NK-92 (cell line): Measurements from ENCODE around the gene PSMC3IP.

Experiments
- DNase-seq: peaks from one replicate; lab custom pipeline; 2025; ENCODE audit not compliant: unreplicated experiment; lab: John Stamatoyannopoulos, UW

The PSMC3IP gene

DNA sequence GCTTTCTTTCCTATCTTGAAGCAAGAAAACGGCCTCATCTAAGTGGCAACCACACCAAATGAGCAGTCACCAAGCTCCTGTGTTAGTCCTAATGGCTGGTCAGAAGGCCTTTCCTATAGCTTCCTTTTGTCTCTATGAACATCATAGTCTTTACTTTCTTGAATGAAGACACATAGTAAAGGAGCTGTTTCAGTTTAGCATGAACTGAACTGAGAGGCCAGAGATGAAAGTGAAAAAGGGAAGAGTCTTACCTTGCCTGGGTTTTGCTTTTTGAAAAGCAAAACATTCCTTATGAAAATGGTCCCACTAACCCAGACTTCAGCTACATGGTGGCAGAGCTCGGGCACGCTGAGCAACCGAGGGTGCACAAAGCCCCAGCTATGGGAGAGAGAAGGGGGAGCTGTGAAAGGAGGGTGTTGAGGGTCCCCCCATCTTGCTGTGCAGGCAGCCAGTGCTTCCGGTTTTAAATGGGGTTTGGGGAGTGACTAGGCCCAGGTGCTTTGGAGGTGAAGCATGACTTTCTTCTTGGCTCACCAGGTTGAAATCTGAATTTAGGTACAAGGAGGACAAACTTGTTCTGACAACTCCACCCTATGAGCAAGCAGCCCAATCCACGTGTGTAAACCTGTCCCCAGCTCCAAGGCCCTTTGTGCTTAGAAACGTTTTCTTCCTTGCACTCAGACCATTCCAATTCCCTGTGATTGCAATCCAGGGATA, 9.1 kb upstream of the PSMC3IP start:
- DNase-seq, result no peak

- DNase-seq, result no peak
These were observed 7.8 kb upstream of the PSMC3IP start for GRCh38 chr17:42585353-42585752.

- no peak for DNase-seq
These were observed 7.4 kb upstream of the PSMC3IP start for GRCh38 chr17:42584880-42585279.

DNA sequence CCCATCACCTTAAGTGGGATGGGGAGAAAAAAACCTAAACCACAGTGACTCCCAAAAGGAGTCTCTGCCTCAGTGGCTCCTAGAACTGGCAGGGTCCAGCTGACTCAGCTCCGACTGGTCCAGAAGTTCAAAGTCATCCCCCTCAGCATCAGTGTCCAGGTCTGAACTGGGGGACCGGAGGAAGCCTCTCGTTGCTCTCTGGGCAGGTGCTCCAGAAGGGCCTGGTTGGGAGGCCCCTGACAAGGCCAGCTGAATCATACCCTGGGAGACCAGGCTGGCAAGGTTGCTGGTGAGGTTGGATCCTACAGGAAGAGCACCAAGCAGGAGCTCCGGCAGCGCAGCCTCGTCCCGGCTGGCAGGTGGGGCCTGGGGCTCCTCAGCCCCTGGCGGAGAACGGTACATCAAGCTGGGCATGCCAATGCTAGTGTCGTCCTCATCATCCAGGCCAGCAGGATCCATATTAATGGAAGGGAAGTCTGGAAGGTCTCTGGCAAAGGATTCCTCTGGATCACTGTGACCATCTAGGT, 4.3 kb upstream of the PSMC3IP start:
- DNase-seq, result no peak

- no peak for DNase-seq
These were observed 2.4 kb upstream of the PSMC3IP start for GRCh38 chr17:42579794-42580551.

- no peak for DNase-seq
These were observed 847 bp upstream of the PSMC3IP start for GRCh38 chr17:42578282-42578869.

DNA sequence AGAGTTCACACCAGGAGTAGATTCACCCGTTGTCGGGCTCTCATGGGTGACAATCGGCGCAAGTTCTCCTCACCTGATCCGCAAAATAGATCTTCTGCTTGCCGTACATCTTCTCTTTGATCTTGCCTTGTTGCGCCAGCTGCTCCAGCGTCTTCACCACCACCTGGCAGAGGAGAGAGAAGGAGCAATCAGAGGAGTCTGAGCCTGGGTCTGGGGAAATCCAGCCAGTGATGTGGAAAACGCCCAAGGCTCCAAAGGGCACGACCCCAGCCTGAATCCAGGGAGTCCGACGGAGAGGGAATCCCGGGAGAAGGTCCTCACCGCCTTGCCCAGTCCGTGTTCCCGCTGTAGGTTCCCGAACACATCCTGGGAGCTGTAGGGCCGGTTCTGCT, 393 bp downstream of the PSMC3IP start:
- no peak for DNase-seq

- DNase-seq, result no peak
These were observed 3.1 kb downstream of the PSMC3IP start for GRCh38 chr17:42574463-42574862.

DNA sequence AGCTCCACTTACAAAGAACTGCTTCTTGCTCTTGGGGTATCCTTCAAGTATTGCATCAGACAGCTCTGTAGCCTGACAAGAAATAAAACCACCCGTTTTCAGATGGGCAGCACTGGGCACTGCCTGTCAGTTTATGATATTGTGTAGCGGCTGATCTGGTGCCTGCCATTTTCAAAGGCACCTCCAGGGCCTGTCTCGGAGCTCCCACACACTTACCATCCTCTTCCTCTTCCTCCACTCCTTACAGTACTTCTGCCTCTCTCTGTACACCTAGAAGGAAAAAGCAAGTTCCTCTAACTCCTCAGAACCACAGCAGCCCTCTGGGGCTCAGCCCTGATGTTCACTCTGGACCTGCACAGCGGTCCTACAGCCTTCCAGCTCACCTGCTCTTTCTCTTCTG, 4.4 kb downstream of the PSMC3IP start:
- DNase-seq, result no peak

- DNase-seq, result no peak
These were observed 5.9 kb downstream of the PSMC3IP start for GRCh38 chr17:42571435-42572225.

- DNase-seq, result no peak
These were observed 9.0 kb downstream of the PSMC3IP start for GRCh38 chr17:42568341-42569111.

DNA sequence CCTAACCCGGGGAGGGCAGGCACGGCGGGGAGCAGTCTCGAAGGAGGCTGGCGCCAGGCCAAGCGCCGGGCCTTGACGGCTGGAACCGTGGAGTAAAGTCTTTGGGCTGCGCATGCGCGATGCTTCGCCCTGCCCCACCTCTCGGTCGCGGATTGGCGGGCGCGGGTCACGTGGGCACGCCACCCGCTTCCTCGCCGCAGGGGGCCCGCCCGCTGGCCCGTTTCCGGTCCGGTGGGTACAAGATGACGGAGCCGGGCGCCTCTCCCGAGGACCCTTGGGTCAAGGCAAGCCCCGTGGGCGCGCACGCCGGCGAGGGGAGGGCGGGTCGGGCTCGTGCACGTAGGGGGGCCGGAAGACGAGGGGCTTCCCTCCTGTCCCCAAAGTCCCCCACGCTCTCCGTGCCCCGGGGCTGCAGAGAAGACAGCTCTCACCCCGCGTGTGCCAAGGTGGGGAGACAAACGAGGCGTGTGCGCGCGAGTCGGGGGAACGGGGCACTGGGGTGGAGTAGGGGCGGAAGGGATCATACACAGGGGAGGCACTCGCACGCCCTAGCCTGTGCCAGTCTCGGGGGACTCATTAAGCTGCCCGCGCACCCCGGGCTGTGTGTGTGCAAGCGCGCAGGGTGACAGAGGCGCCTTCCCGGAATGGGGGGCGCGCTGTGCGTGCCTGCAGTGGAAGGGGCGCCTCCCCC, 10.5 kb downstream of the PSMC3IP start, which contains the start of gene MLX:
TSS of gene MLX (plus strand) at position 218 of the 691 bp plus-strand sequence. CDS start at position 243, 25 bp downstream.
- peak; percentile 42 for DNase-seq

- DNase-seq, result no peak
These were observed 11.2 kb downstream of the PSMC3IP start for GRCh38 chr17:42566215-42566882.

GRCh38 chr17:42565523-42566214, 11.9 kb downstream of the PSMC3IP start:
- no peak for DNase-seq

- no peak for DNase-seq
These were observed 12.6 kb downstream of the PSMC3IP start for GRCh38 chr17:42564815-42565522.

DNA sequence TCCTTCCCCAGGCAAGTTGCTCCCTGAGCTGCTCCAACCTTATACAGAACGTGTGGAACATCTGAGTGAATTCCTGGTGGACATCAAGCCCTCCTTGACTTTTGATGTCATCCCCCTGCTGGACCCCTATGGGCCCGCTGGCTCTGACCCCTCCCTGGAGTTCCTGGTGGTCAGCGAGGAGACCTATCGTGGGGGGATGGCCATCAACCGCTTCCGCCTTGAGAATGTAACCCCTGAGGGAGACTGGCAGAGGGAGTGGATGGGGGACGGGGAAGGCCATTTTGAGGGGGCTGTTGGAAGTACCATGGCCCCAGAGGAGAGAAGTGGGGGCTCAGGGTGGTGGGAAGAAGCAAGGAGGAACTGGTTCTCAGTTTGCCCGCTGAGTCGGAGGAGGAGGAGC, 13.6 kb downstream of the PSMC3IP start:
- DNase-seq, result no peak

DNA sequence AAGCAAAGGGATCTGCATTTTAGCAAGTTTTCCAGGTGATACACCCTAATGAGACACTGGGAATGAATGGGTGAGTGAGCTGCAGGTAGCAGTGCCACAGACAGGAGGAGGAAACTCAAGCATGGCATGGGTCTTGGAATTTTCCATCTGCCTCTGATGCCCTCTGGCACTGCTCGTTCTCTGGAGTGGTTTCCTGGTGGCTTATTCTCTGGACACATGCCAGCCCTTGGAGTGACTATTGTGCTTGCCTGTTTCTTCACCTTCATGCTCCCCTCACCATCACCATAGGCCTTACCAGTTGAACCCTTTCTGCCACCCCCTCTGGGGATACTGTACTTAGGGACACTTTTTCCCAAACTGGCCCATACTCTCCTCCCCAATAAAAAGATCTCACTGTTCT, 14.0 kb downstream of the PSMC3IP start:
- no peak for DNase-seq

- DNase-seq, result no peak
These were observed 14.4 kb downstream of the PSMC3IP start for GRCh38 chr17:42563143-42563509.
